ENCODE results near the gene NPPA.

NPPA gene

GRCh38 chr1:11848373-11848700 lies 754 bp upstream of the NPPA start:
- Histone ChIP-seq H3K4me3 (replicated peaks; ENCODE audit: low read depth, low read length) (no peak overlapping the region), H3K27me3 (replicated peaks; ENCODE audit: control insufficient read depth, insufficient read depth, low read length) (no peaks in the 10 kb centered on the region), H3K36me3 (ENCODE audit: control insufficient read depth, insufficient read depth, low read length) (peaks cover 7% of the 10 kb centered on the region)
- TF ChIP-seq CTCF (IDR thresholded peaks at IDR 0.05; ENCODE audit: insufficient read depth, low read length, poor library complexity, severe bottlenecking): no peak
- no peak for DNase-seq (ENCODE audit: extremely low read depth, insufficient read length)

- DNase-seq (ENCODE audit: extremely low read depth, insufficient read length): no peak
- no peak for TF ChIP-seq CTCF (IDR thresholded peaks at IDR 0.05; ENCODE audit: insufficient read depth, low read length, poor library complexity, severe bottlenecking)
- no peaks in the 10 kb centered on the region for H3K27me3 ChIP-seq (replicated peaks; ENCODE audit: control insufficient read depth, insufficient read depth, low read length)
- peaks cover 16% of the 10 kb centered on the region for H3K36me3 ChIP-seq (ENCODE audit: control insufficient read depth, insufficient read depth, low read length)
- no peak overlapping the region for H3K4me3 ChIP-seq (replicated peaks; ENCODE audit: low read depth, low read length)
These were observed 1.8 kb downstream of the NPPA start for GRCh38 chr1:11845641-11846335.

- no peak for TF ChIP-seq CTCF (IDR thresholded peaks at IDR 0.05; ENCODE audit: insufficient read depth, low read length, poor library complexity, severe bottlenecking)
- Histone ChIP-seq H3K27me3 (replicated peaks; ENCODE audit: control insufficient read depth, insufficient read depth, low read length) (no peaks in the 10 kb centered on the region), H3K36me3 (ENCODE audit: control insufficient read depth, insufficient read depth, low read length) (peaks cover 39% of the 10 kb centered on the region), H3K4me3 (replicated peaks; ENCODE audit: low read depth, low read length) (no peak overlapping the region)
- DNase-seq (ENCODE audit: extremely low read depth, insufficient read length): no peak
These were observed 5.2 kb downstream of the NPPA start for GRCh38 chr1:11842154-11843041.

GRCh38 chr1:11841245-11842153 lies 6.1 kb downstream of the NPPA start:
- no peak overlapping the region for H3K4me3 ChIP-seq (replicated peaks; ENCODE audit: low read depth, low read length)
- H3K36me3 ChIP-seq (ENCODE audit: control insufficient read depth, insufficient read depth, low read length): peaks cover 40% of the 10 kb centered on the region
- TF ChIP-seq CTCF (IDR thresholded peaks at IDR 0.05; ENCODE audit: insufficient read depth, low read length, poor library complexity, severe bottlenecking): no peak
- no peaks in the 10 kb centered on the region for H3K27me3 ChIP-seq (replicated peaks; ENCODE audit: control insufficient read depth, insufficient read depth, low read length)
- DNase-seq (ENCODE audit: extremely low read depth, insufficient read length): no peak

GRCh38 chr1:11839727-11840705 lies 7.6 kb downstream of the NPPA start:
- peaks cover 50% of the 10 kb centered on the region for H3K36me3 ChIP-seq (ENCODE audit: control insufficient read depth, insufficient read depth, low read length)
- H3K4me3 ChIP-seq (replicated peaks; ENCODE audit: low read depth, low read length): no peak overlapping the region
- no peak for TF ChIP-seq CTCF (IDR thresholded peaks at IDR 0.05; ENCODE audit: insufficient read depth, low read length, poor library complexity, severe bottlenecking)
- DNase-seq (ENCODE audit: extremely low read depth, insufficient read length): no peak
- H3K27me3 ChIP-seq (replicated peaks; ENCODE audit: control insufficient read depth, insufficient read depth, low read length): no peaks in the 10 kb centered on the region

All from GM06990 (cell line).